A549 (cell line): ENCODE measurements around the gene TDRD9. TPM values are rescaled to one million over a fixed set of nuclear protein-coding genes. Genes with fewer than 3 reads are reported as not detected.

Source experiments
- ATAC-seq, 2 experiments: fragments of 200-7000 bp in 1 of 2; fragments of >200 bp in 1 of 2; cut with Nextera tagmentation in 1 of 2; cut with Tn5 transposase in 1 of 2; 3 replicates each; pipeline versions ENCODE4 v1.8.0 to v1.9.1; 2018 to 2020; ENCODE audit warnings: mild to moderate bottlenecking in 1 of 2, moderate library complexity in 1 of 2
- CTCF ChIA-PET: fragments of 300-600 bp; sonication (Branson Sonifier 250); formaldehyde crosslinking; extraction: SDS; loops from one replicate; lab custom pipeline; 2021; ENCODE audit warnings: antibody characterized with exemption, inconsistent platforms; lab: Yijun Ruan, JAX
- POLR2A ChIA-PET: fragments of 350-600 bp; formaldehyde crosslinking; extraction: SDS; loops from one replicate; lab custom pipeline; 2021; ENCODE audit warnings: antibody characterized with exemption, inconsistent platforms; lab: Yijun Ruan, JAX
- DNase-seq, 2 experiments: peaks; one replicate each; pipeline versions ENCODE4 v3.0.0 to v3.0.0-alpha.2; 2011 to 2016; ENCODE audit warnings: low read depth in 1 of 2, low spot score in 1 of 2
- FAIRE-seq: peaks from 2 replicates; lab custom pipeline; 2011; peaks lifted over from hg19 to GRCh38; lab: Jason Lieb, UNC
- H3K27ac ChIP-seq, 2 experiments: fragments of >200 bp; sonication (Bioruptor Twin); formaldehyde crosslinking; 3 replicates each; pipeline ENCODE4 v1.5.1; 2016 to 2017
- H3K4me1 ChIP-seq: fragments of >200 bp; sonication (Bioruptor Twin); formaldehyde crosslinking; 3 replicates; pipeline ENCODE4 v1.6.1; 2016
- H3K4me2 ChIP-seq: fragments of >200 bp; sonication (Bioruptor Twin); formaldehyde crosslinking; 3 replicates; pipeline ENCODE4 v1.6.1; 2016
- H3K4me3 ChIP-seq: fragments of >200 bp; sonication (Bioruptor Twin); formaldehyde crosslinking; 3 replicates; pipeline ENCODE4 v1.5.1; 2016
- H3K9me3 ChIP-seq: fragments of >200 bp; sonication (Bioruptor Twin); formaldehyde crosslinking; 3 replicates; pipeline ENCODE4 v1.6.1; 2016
- BHLHE40 ChIP-seq: IDR thresholded peaks from 2 replicates; pipeline ENCODE4 v1.6.1; 2012; ENCODE audit warnings: low read depth, low read length, inconsistent platforms
- CTCF ChIP-seq: fragments of >200 bp; sonication (Bioruptor Twin); formaldehyde crosslinking; IDR thresholded peaks from 3 replicates; pipeline ENCODE4 v1.5.1; 2016
- E2F6 ChIP-seq: IDR thresholded peaks from 2 replicates; pipeline ENCODE4 v1.6.1; 2012; ENCODE audit warnings: low read depth, borderline replicate concordance
- FOSB ChIP-seq: fragments of 250-450 bp; sonication (Bioruptor Pico); IDR thresholded peaks from 2 replicates; pipeline ENCODE4 v1.5.0; 2020; ENCODE audit warnings: mild to moderate bottlenecking, moderate library complexity
- FOSL2 ChIP-seq, 2 experiments: fragments of 450-650 bp in 1 of 2; fragments of >200 bp in 1 of 2; sonication (Bioruptor Twin) in 1 of 2; formaldehyde crosslinking; IDR thresholded peaks; 2 replicates each; pipeline versions ENCODE4 v1.5.0 to v1.6.1; 2016 to 2020; ENCODE audit warnings: mild to moderate bottlenecking in 1 of 2, moderate library complexity in 1 of 2
- HOXA7 ChIP-seq: fragments of 250-450 bp; sonication (Bioruptor Pico); IDR thresholded peaks from 2 replicates; pipeline ENCODE4 v1.5.0; 2020; ENCODE audit warnings: mild to moderate bottlenecking, moderate library complexity
- HOXB13 ChIP-seq: fragments of 250-450 bp; sonication (Bioruptor Pico); IDR thresholded peaks from 2 replicates; pipeline ENCODE4 v1.5.0; 2020; ENCODE audit warnings: low read depth, mild to moderate bottlenecking, moderate library complexity
- HOXB5 ChIP-seq: fragments of 250-450 bp; sonication (Bioruptor Pico); IDR thresholded peaks from 2 replicates; pipeline ENCODE4 v1.5.0; 2020; ENCODE audit warnings: mild to moderate bottlenecking, moderate library complexity
- KDM1A ChIP-seq: fragments of 200-600 bp; sonication (generic); IDR thresholded peaks from 2 replicates; pipeline ENCODE4 v1.6.1; 2016; ENCODE audit warnings: low read depth, mild to moderate bottlenecking
- KDM5A ChIP-seq: fragments of 200-600 bp; sonication (generic); IDR thresholded peaks from 2 replicates; pipeline ENCODE4 v1.6.1; 2016; ENCODE audit warnings: antibody characterized with exemption, mild to moderate bottlenecking
- MAFK ChIP-seq: fragments of 450-650 bp; IDR thresholded peaks from 2 replicates; pipeline ENCODE4 v1.6.1; 2014; ENCODE audit not compliant: partially characterized antibody
- NR3C1 ChIP-seq: fragments of >200 bp; sonication (Bioruptor Twin); formaldehyde crosslinking; IDR thresholded peaks from 3 replicates; pipeline ENCODE4 v1.6.1; 2017
- SMC3 ChIP-seq: fragments of >200 bp; sonication (Bioruptor Twin); formaldehyde crosslinking; IDR thresholded peaks from 3 replicates; pipeline ENCODE4 v1.6.1; 2018; ENCODE audit warnings: inconsistent platforms
- SREBF2 ChIP-seq: fragments of 450-650 bp; IDR thresholded peaks from 2 replicates; pipeline ENCODE4 v1.6.1; 2014; ENCODE audit warnings: mild to moderate bottlenecking, moderate library complexity
- ZSCAN20 ChIP-seq: fragments of 250-450 bp; sonication (Bioruptor Pico); IDR thresholded peaks from 2 replicates; pipeline ENCODE4 v1.8.0; 2022; ENCODE audit warnings: mild to moderate bottlenecking, moderate library complexity
- WGBS: methylation state at CpG from one replicate; pipeline ENCODE4 v1.1.6; 2017; ENCODE audit errors: missing lambda C conversion rate; 5-methylcytosine and 5-hydroxymethylcytosine counted together
- polyA plus RNA-seq, 4 experiments: library from polyadenylated mRNA; depleted of rRNA in 3 of 4; stranded (reverse); fragments of >200 nt; fragmentation: RNase III in 1 of 4; extraction: RNeasy Plus Mini Kit Qiagen cat#74134 plus additional on column Dnase treatment in 1 of 4; gene quantifications; 2 replicates in 3 of 4; 3 replicates in 1 of 4; pipeline ENCODE4 v1.2.3, GENCODE V29; 2011 to 2017
- TF ChIP-seq, protein P1 (sequence below): fragments of 150-350 bp; IDR thresholded peaks from 2 replicates; pipeline ENCODE4 v1.6.1; 2014; ENCODE audit warnings: low read depth, mild to moderate bottlenecking, low read length
- TF ChIP-seq, protein P2 (sequence below): fragments of 200-600 bp; sonication (generic); IDR thresholded peaks from 2 replicates; pipeline ENCODE4 v1.6.1; 2016; ENCODE audit warnings: antibody characterized with exemption, mild to moderate bottlenecking, moderate library complexity

The TDRD9 gene
- polyA plus RNA-seq, 2 of the 4 experiments (the other 2 are of a cell fraction) = 0.04 TPM; not detected in 1

DNA sequence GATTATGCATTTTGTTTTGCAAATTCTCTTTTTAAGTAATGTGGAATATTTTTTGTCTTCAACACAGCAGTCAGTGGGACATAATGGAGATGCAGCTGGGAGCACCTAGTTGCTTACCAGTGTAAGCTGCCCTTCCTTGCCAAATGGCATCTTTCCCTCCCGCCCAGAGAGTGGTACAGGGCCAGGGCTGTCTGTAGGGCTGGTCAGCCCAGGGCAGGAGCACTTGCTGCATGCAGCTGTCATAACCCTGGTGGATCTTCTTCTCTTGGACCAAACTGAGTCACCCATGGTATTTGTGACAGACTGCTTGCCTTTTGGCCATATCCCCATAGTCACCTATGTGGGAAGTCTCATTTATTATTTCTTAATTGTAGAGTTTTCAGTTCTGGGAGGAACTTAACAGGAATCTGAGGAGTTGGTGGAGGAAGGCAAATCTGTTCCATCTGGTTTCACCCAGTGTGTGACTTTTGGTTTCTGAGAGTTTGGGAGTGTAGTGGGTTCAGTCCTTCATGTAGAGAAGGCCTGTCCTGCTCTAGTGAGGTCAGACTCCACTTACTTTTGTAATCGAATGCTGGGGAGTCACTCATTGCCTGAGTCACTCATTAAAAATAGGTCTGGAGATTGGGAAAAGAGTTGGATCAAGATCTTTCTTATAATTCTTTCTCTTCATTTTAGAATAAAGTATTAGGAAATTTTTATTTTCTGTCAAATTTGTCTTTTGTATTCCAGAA is 95.2 kb downstream of the TDRD9 start:
- 34% methylated on average over 2 of the region's 2 CpGs for WGBS
- FAIRE-seq (no peak), DNase-seq (no peak), ATAC-seq (peak in 1 of 2 experiments; percentile 43; a peak in 1 of 6 replicates)
- no peak overlapping the region for H3K4me2 ChIP-seq
- H3K9me3 ChIP-seq = no peaks in the 10 kb centered on the region
- TF ChIP-seq, protein P1, sequence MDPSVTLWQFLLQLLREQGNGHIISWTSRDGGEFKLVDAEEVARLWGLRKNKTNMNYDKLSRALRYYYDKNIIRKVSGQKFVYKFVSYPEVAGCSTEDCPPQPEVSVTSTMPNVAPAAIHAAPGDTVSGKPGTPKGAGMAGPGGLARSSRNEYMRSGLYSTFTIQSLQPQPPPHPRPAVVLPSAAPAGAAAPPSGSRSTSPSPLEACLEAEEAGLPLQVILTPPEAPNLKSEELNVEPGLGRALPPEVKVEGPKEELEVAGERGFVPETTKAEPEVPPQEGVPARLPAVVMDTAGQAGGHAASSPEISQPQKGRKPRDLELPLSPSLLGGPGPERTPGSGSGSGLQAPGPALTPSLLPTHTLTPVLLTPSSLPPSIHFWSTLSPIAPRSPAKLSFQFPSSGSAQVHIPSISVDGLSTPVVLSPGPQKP = no peak
- no peak for TF ChIP-seq FOSL2 (IDR thresholded peaks at IDR 0.05)
- no peak for TF ChIP-seq FOSL2 (CRISPR knock-in tag; IDR thresholded peaks at IDR 0.05)
- no peak for TF ChIP-seq ZSCAN20 (CRISPR knock-in tag)
- TF ChIP-seq, protein P2, sequence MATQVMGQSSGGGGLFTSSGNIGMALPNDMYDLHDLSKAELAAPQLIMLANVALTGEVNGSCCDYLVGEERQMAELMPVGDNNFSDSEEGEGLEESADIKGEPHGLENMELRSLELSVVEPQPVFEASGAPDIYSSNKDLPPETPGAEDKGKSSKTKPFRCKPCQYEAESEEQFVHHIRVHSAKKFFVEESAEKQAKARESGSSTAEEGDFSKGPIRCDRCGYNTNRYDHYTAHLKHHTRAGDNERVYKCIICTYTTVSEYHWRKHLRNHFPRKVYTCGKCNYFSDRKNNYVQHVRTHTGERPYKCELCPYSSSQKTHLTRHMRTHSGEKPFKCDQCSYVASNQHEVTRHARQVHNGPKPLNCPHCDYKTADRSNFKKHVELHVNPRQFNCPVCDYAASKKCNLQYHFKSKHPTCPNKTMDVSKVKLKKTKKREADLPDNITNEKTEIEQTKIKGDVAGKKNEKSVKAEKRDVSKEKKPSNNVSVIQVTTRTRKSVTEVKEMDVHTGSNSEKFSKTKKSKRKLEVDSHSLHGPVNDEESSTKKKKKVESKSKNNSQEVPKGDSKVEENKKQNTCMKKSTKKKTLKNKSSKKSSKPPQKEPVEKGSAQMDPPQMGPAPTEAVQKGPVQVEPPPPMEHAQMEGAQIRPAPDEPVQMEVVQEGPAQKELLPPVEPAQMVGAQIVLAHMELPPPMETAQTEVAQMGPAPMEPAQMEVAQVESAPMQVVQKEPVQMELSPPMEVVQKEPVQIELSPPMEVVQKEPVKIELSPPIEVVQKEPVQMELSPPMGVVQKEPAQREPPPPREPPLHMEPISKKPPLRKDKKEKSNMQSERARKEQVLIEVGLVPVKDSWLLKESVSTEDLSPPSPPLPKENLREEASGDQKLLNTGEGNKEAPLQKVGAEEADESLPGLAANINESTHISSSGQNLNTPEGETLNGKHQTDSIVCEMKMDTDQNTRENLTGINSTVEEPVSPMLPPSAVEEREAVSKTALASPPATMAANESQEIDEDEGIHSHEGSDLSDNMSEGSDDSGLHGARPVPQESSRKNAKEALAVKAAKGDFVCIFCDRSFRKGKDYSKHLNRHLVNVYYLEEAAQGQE = no peak
- no peak for TF ChIP-seq NR3C1
- no peak for TF ChIP-seq HOXA7 (CRISPR knock-in tag)
- TF ChIP-seq KDM1A = no peak
- TF ChIP-seq CTCF = no peak
- TF ChIP-seq E2F6 = no peak
- TF ChIP-seq FOSB (CRISPR knock-in tag) = no peak
- H3K4me3 ChIP-seq = no peak overlapping the region
- H3K4me1 ChIP-seq = no peaks in the 10 kb centered on the region
- CTCF ChIA-PET = interaction anchor here (1.4 kb wide), 1 partner anchor 54 kb away, joined by 3 read pairs; no protein-coding TSS in a partner anchor
- H3K27ac ChIP-seq = no peak overlapping the region
- POLR2A ChIA-PET = no interaction called here

- CTCF ChIA-PET = interaction anchor here (0.9 to 2.5 kb wide), 2 partner anchors 13 to 53 kb away, joined by 3 to 5 read pairs; no protein-coding TSS in a partner anchor
- Histone ChIP-seq H3K27ac (no peak overlapping the region), H3K4me3 (no peak overlapping the region), H3K4me1 (no peaks in the 10 kb centered on the region)
- no peak for ATAC-seq
- TF ChIP-seq HOXA7 (CRISPR knock-in tag) (no peak), BHLHE40 (no peak), SREBF2 (no peak), HOXB13 (CRISPR knock-in tag) (no peak), MAFK (peak; percentile 80), NR3C1 (no peak), KDM5A (no peak), SMC3 (no peak), HOXB5 (CRISPR knock-in tag) (no peak)
- TF ChIP-seq, all 56 proteins: peak for 1
- POLR2A ChIA-PET = no interaction called here
- DNase-seq (no peak), FAIRE-seq (no peak)
- Histone ChIP-seq H3K4me2 (no peak overlapping the region), H3K9me3 (no peaks in the 10 kb centered on the region)
- 73% methylated on average over 3 of the region's 3 CpGs for WGBS
Observed at GRCh38 chr14:104025534-104025933, 97.3 kb downstream of the TDRD9 start.
